Gastrocnemius medialis (tissue), 4 donors: ENCODE results near the gene ELOVL4. TPM values are rescaled to one million over a fixed set of nuclear protein-coding genes. Genes with fewer than 3 reads are reported as not detected.

ENCODE experiments used
- ATAC-seq, 2 donors: fragments of 150-250 bp; one replicate each; pipeline ENCODE4 v1.9.1; 2016
- DNase-seq, 2 donors: peaks; one replicate each; pipeline ENCODE4 v3.0.0-alpha.2; 2019
- H3K27ac ChIP-seq, 4 donors: fragments of 200-600 bp; sonication (generic); 1 replicate in 1 of 4; 2 replicates in 3 of 4; pipeline ENCODE4 v1.5.1; 2016 to 2018; ENCODE audit warnings: mild to moderate bottlenecking in 2 of 4, moderate library complexity in 1 of 4
- H3K27me3 ChIP-seq, 3 donors: fragments of 200-600 bp; sonication (generic) in 2 of 3; 1 replicate in 1 of 3; 2 replicates in 2 of 3; pipeline versions ENCODE4 v1.5.1 to v1.6.0; 2016 to 2019; ENCODE audit warnings: mild to moderate bottlenecking in 1 of 3, moderate library complexity in 1 of 3
- H3K36me3 ChIP-seq, 2 donors: fragments of 200-600 bp; sonication (generic) in 1 of 2; one replicate each; pipeline ENCODE4 v1.5.1; 2017 to 2018
- H3K4me1 ChIP-seq, 2 donors: fragments of 200-600 bp; sonication (generic) in 1 of 2; one replicate each; pipeline ENCODE4 v1.5.1; 2016 to 2017; ENCODE audit warnings: mild to moderate bottlenecking in 2 of 2
- H3K4me3 ChIP-seq, 4 donors: fragments of 200-600 bp; sonication (generic) in 3 of 4; 1 replicate in 1 of 4; 2 replicates in 3 of 4; pipeline ENCODE4 v1.5.1; 2016 to 2019; ENCODE audit warnings: mild to moderate bottlenecking in 2 of 4
- H3K9me3 ChIP-seq, 3 donors: fragments of 200-600 bp; sonication (generic) in 2 of 3; 1 replicate in 1 of 3; 2 replicates in 2 of 3; pipeline ENCODE4 v1.5.1; 2016 to 2019
- POLR2A ChIP-seq, 2 donors: fragments of 450-650 bp; IDR thresholded peaks; one replicate each; pipeline ENCODE4 v1.6.1; 2017; ENCODE audit warnings: antibody characterized with exemption in 2 of 2, mild to moderate bottlenecking in 2 of 2, moderate library complexity in 2 of 2
- in situ Hi-C, 4 donors: fragments of 200-750 bp; cut with MboI; loops; one replicate each; pipeline versions ENCODE4 v1.15.0 to v1.8.0; 2017; ENCODE audit warnings: low sequenced_read_pairs in 4 of 4
- intact Hi-C: fragments of 100-400 bp; cut with DNase I; formaldehyde crosslinking; loops from one replicate; pipeline ENCODE4 v1.15.1; 2023; ENCODE audit warnings: low total_unique reads
- total RNA-seq, 4 donors: library from RNA; depleted of rRNA; stranded (reverse); fragments of >200 nt; gene quantifications; one replicate each; pipeline versions ENCODE4 v1.1.0 to v1.2.3, GENCODE V29; 2016
- TF ChIP-seq, protein P1 (sequence below), 5 experiments: fragments of 450-650 bp in 3 of 5; fragments of 200-600 bp in 2 of 5; sonication (generic) in 2 of 5; IDR thresholded peaks in 4 of 5; conservative IDR thresholded peaks in 1 of 5; 1 replicate in 4 of 5; 2 replicates in 1 of 5; pipeline ENCODE4 v1.5.1; 2016 to 2019; ENCODE audit warnings: antibody characterized with exemption in 5 of 5, mild to moderate bottlenecking in 3 of 5, moderate library complexity in 3 of 5

The ELOVL4 gene
- total RNA-seq, 4 donors from 2014 or later, result 0.15 TPM; not detected in 3

DNA sequence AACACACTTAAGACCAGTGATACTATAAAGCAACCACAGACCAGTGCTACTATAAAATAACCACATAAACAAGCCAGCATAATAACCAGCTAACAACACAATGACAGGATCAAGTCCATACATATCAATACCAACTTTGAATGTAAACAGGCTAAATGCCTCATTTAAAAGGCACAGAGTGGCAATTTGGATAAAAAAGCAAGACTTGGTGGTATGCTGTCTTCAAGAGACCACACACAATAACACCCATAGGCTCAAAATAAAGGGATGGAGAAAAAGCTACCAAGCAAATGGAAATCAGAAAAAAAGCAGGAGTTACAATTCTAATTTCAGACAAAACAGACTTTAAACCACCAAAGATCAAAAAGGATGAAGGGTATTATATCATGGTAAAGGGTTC lies 19.8 kb upstream of the ELOVL4 start:
- no peaks in the 10 kb centered on the region for H3K36me3 ChIP-seq
- DNase-seq (no peak), ATAC-seq (no peak)
- intact Hi-C loops (no loop called here), in situ Hi-C loops (no loop called here)
- H3K4me3 ChIP-seq, result no peak overlapping the region
- TF ChIP-seq, protein P1, sequence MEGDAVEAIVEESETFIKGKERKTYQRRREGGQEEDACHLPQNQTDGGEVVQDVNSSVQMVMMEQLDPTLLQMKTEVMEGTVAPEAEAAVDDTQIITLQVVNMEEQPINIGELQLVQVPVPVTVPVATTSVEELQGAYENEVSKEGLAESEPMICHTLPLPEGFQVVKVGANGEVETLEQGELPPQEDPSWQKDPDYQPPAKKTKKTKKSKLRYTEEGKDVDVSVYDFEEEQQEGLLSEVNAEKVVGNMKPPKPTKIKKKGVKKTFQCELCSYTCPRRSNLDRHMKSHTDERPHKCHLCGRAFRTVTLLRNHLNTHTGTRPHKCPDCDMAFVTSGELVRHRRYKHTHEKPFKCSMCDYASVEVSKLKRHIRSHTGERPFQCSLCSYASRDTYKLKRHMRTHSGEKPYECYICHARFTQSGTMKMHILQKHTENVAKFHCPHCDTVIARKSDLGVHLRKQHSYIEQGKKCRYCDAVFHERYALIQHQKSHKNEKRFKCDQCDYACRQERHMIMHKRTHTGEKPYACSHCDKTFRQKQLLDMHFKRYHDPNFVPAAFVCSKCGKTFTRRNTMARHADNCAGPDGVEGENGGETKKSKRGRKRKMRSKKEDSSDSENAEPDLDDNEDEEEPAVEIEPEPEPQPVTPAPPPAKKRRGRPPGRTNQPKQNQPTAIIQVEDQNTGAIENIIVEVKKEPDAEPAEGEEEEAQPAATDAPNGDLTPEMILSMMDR (IDR thresholded peaks at IDR 0.05 in 4 of 5, conservative IDR thresholded peaks at IDR 0.05 in 1 of 5), result no peak
- H3K27me3 ChIP-seq, result no peaks in the 10 kb centered on the region
- H3K4me1 ChIP-seq, result no peaks in the 10 kb centered on the region
- H3K9me3 ChIP-seq, result peaks cover 0 to 7% (median 0%) of the 10 kb centered on the region in 3 donors
- no peak overlapping the region for H3K27ac ChIP-seq

DNA sequence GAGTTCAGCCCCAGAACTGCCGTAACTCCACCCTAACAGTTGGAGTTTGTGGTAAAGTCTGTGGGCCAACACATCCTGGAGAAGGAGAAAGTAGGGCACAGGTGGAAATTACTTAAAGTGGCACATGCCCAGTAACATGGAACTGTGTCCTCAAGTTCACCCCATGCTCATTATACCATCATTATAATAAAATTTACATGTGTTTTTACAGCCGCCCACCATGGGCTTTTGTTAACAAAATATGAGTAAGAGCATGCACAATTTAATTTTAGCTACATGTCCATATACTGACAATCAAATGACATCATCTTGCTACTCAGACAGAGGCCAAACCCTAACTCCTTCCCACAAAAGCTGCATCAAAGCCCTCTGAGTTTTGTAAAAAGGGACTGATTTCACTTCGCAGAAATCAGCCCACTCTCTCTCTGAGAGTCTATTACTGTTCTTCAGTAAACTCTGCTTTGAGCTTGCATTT lies 17.3 kb upstream of the ELOVL4 start:
- H3K36me3 ChIP-seq, result no peaks in the 10 kb centered on the region
- no peak overlapping the region for H3K4me3 ChIP-seq
- no peaks in the 10 kb centered on the region for H3K4me1 ChIP-seq
- intact Hi-C loops (no loop called here), in situ Hi-C loops (no loop called here)
- TF ChIP-seq, protein P1 (IDR thresholded peaks at IDR 0.05 in 4 of 5, conservative IDR thresholded peaks at IDR 0.05 in 1 of 5), result no peak
- TF ChIP-seq POLR2A (IDR thresholded peaks at IDR 0.05), result no peak
- no peak for ATAC-seq
- no peak overlapping the region for H3K27ac ChIP-seq
- no peak for DNase-seq
- no peaks in the 10 kb centered on the region for H3K27me3 ChIP-seq
- H3K9me3 ChIP-seq, result peaks cover 0 to 7% (median 0%) of the 10 kb centered on the region in 3 donors

- intact Hi-C loops (no loop called here), in situ Hi-C loops (no loop called here)
- no peak for DNase-seq
- ATAC-seq, result no peak
- H3K27ac ChIP-seq, result no peak overlapping the region
- H3K9me3 ChIP-seq, result no peaks in the 10 kb centered on the region
- no peak for TF ChIP-seq POLR2A (IDR thresholded peaks at IDR 0.05)
- TF ChIP-seq, protein P1 (IDR thresholded peaks at IDR 0.05 in 4 of 5, conservative IDR thresholded peaks at IDR 0.05 in 1 of 5), result no peak
- no peak overlapping the region for H3K4me3 ChIP-seq
- H3K4me1 ChIP-seq, result no peaks in the 10 kb centered on the region
- no peaks in the 10 kb centered on the region for H3K27me3 ChIP-seq
- no peaks in the 10 kb centered on the region for H3K36me3 ChIP-seq
These were observed 7.5 kb upstream of the ELOVL4 start for GRCh38 chr6:79954849-79955248.

GRCh38 chr6:79949233-79949632 lies 1.9 kb upstream of the ELOVL4 start:
- in situ Hi-C loops, result no loop called here
- H3K36me3 ChIP-seq, result no peaks in the 10 kb centered on the region
- intact Hi-C loops, result no loop called here
- peaks cover 0 to 9% of the 10 kb centered on the region in 2 donors for H3K4me1 ChIP-seq
- H3K27me3 ChIP-seq, result peaks cover 29 to 31% (median 29%) of the 10 kb centered on the region in 3 donors
- ATAC-seq, result no peak
- TF ChIP-seq POLR2A (IDR thresholded peaks at IDR 0.05), result no peak
- TF ChIP-seq, protein P1 (IDR thresholded peaks at IDR 0.05 in 4 of 5, conservative IDR thresholded peaks at IDR 0.05 in 1 of 5), result peak in 1 of 5 experiments; percentile 11
- DNase-seq, result peak in 1 of 2 donors; percentile 11
- no peaks in the 10 kb centered on the region for H3K9me3 ChIP-seq
- H3K4me3 ChIP-seq, result no peak overlapping the region
- H3K27ac ChIP-seq, result no peak overlapping the region
